T-helper 2 cell treated with Interferon-gamma antibody and Interleukin-4, amounts not matched to agents 5 μg/mL and 100 μg/mL, for 36 hours (primary cell): ENCODE results near the gene CBX1.

Source experiments
- DNase-seq: peaks from one replicate; pipeline ENCODE4 v3.0.0; 2021; ENCODE audit warnings: low spot score
- H3K27ac Mint-ChIP-seq: one replicate; pipeline ENCODE4 v1.8.0; 2021; ENCODE audit warnings: mild to moderate bottlenecking, mixed read lengths
- H3K27me3 Mint-ChIP-seq: one replicate; pipeline ENCODE4 v1.8.0; 2021; ENCODE audit warnings: low read depth, mixed read lengths
- H3K36me3 Mint-ChIP-seq: one replicate; pipeline ENCODE4 v1.8.0; 2021; ENCODE audit warnings: low read depth, mixed read lengths
- H3K4me1 Mint-ChIP-seq: one replicate; pipeline ENCODE4 v1.8.0; 2021; ENCODE audit warnings: low read depth, mixed read lengths
- H3K4me3 Mint-ChIP-seq: one replicate; pipeline ENCODE4 v1.8.0; 2022; ENCODE audit warnings: mild to moderate bottlenecking, moderate library complexity, mixed read lengths
- H3K9me3 Mint-ChIP-seq: one replicate; pipeline ENCODE4 v1.8.0; 2021; ENCODE audit warnings: mixed read lengths

CBX1 gene

DNA sequence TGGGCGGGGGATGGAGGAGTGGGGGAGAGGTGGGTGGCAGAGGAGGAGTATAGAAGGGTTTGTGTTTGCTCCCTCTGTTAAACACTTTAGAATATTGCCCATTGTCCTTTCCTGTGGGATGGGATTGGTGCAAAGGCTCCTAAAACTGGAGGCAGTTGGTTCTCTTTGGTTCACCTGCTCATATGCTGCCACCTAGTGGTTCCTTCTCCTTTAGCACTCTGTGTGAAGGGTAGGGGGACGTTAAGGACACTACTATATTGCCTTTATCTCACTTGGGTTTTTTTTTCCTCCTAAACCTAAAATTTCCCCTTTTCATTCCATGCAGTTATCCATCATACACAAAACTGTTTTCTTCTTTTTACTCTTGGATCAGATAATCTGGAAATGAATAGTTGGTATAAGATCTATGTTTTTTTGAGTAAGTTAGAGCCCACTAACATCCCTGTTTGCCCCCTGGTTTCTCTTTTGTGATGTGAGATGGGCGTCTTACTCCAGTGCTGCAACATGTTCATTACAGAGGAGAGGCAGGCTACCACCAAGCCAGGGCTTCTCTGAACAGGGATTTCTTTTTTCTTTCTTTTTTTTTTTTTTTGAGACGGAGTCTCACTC lies 30.0 kb upstream of the CBX1 start:
- Mint-ChIP-seq H3K9me3 (no peaks in the 10 kb centered on the region), H3K4me3 (no peak overlapping the region), H3K27ac (no peak overlapping the region), H3K27me3 (no peaks in the 10 kb centered on the region), H3K4me1 (no peaks in the 10 kb centered on the region), H3K36me3 (peaks cover 28% of the 10 kb centered on the region)
- no peak for DNase-seq

DNA sequence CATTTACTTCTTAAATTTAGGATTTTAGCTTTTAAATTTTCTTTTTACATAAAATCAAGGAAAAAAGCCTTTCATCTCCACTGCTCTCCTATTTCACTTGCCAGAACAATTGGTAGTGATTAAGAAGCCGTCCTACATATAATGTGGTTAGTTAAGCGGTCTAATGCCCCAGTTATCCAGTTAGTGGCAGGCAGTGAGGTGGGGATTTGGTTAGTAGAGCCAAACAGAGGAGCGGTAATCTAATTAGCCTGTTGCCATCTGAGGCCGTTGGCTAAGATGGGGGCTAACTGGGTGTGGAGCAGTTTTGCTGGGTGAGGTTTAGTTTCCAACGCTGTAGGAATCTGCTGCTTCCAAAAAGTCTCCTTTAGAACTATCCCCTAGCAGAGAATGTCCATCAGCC lies 28.7 kb upstream of the CBX1 start:
- DNase-seq: no peak
- H3K36me3 Mint-ChIP-seq: peaks cover 22% of the 10 kb centered on the region
- H3K27ac Mint-ChIP-seq: no peak overlapping the region
- no peaks in the 10 kb centered on the region for H3K9me3 Mint-ChIP-seq
- H3K4me1 Mint-ChIP-seq: no peaks in the 10 kb centered on the region
- H3K27me3 Mint-ChIP-seq: no peaks in the 10 kb centered on the region
- no peak overlapping the region for H3K4me3 Mint-ChIP-seq

DNA sequence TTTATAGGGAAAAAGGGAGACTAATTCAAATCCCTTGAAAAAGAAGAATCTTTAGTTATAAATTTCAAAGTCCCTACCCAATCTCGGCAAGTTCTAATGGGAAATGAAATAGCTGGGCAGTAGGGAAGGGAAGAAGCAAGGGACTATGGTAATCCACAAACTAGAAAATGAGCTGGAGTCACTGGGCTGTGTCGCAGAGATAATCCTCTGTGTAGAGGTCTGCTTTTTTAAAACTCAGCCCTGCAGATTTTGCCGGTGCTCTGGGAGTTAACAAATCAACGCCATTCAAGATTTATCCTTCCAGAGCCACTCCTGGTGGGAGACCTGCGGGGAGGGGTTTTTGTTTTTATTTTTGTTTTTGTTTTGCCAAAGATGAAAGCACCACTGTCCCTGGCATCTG lies 27.1 kb upstream of the CBX1 start:
- Mint-ChIP-seq H3K4me1 (no peaks in the 10 kb centered on the region), H3K27ac (no peak overlapping the region), H3K27me3 (no peaks in the 10 kb centered on the region), H3K36me3 (peaks cover 25% of the 10 kb centered on the region), H3K9me3 (no peaks in the 10 kb centered on the region), H3K4me3 (no peak overlapping the region)
- no peak for DNase-seq

DNA sequence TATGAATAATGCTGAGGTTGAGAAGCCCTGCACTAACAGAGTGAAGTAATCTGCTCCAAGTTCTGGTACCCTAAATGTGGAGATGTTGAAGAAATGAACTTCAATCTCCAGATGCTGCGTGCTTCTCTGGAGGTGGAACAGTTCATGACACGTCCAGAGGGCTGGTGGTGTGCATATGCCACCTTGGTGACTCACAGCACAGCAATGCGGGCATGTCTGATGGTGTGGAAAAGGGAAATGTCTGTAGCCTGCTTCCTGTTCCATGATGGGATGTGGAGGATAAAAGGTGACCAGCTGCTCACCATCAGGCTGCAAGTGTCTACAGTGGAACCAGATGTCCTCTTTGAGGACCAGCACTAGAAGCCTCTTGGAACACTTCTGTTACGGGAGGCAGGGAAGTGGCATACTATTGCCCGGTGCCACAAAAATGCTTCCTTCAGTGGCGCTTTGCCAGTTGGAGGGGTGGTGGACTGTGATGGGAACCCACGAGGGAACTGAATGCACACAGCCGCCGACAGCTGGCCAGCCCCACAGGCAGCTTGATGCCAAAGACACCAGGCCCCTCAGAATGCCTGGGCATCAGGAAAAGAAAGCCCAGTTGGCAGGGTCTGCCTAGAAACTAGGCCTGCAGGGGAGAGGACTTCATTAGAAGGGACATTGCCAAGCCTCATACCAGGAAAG lies 26.2 kb upstream of the CBX1 start:
- DNase-seq: no peak
- Mint-ChIP-seq H3K9me3 (no peaks in the 10 kb centered on the region), H3K27ac (no peak overlapping the region), H3K4me1 (no peaks in the 10 kb centered on the region), H3K27me3 (no peaks in the 10 kb centered on the region), H3K36me3 (peaks cover 26% of the 10 kb centered on the region), H3K4me3 (no peak overlapping the region)

DNA sequence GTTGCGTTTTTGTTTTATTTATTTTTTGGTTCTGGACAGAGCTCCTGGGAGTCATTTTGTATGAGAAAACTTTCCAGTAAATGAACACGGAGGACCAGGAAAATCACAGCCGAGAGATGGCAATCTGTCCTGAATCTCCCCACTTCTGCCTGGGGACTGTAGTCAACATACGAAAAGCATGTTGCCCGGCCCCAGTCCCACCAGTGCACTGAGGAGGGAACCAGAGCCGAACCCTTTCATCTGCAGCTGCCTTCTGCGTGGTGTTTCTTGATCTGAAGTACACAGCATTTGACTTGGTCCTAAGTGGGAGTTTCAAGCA lies 25.2 kb upstream of the CBX1 start:
- Mint-ChIP-seq H3K4me1 (no peaks in the 10 kb centered on the region), H3K27ac (no peak overlapping the region), H3K36me3 (peaks cover 24% of the 10 kb centered on the region), H3K27me3 (no peaks in the 10 kb centered on the region), H3K4me3 (no peak overlapping the region), H3K9me3 (no peaks in the 10 kb centered on the region)
- DNase-seq: no peak

DNA sequence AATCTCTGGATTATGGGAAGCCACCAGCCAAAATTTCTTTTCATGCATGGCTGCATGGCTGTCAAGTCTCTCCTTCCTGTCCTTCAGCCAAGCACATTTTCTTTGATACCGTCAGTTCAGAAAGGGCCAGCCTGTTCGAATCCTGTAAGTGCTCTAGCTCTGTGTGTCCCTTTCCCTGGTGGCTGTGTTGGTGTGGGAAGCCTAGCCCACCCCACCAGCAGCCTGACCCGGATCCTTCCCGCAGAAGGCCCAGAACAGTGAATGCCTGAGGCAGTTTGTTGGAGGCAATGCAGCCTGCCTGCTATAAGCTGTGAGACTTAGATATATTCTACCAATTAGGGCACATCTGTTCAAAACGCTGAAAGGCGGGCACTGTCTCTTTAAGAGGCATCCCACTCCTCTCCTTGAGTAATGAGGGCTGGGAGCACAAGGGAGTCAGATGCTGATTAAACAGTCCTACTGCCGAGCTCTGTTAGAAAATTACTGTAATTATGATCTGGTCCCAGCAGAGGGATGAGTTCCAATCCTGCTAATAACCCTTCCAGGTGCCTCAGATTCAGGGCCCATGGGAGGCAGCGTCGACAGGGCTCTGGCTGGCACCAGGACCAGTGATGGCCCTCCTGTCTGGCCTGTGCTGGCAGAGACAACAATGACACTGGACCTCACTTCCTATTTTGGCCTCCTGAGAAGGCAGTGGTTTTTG lies 24.7 kb upstream of the CBX1 start:
- DNase-seq: no peak
- Mint-ChIP-seq H3K4me3 (no peak overlapping the region), H3K27ac (no peak overlapping the region), H3K27me3 (no peaks in the 10 kb centered on the region), H3K36me3 (peaks cover 23% of the 10 kb centered on the region), H3K9me3 (no peaks in the 10 kb centered on the region), H3K4me1 (no peaks in the 10 kb centered on the region)

DNA sequence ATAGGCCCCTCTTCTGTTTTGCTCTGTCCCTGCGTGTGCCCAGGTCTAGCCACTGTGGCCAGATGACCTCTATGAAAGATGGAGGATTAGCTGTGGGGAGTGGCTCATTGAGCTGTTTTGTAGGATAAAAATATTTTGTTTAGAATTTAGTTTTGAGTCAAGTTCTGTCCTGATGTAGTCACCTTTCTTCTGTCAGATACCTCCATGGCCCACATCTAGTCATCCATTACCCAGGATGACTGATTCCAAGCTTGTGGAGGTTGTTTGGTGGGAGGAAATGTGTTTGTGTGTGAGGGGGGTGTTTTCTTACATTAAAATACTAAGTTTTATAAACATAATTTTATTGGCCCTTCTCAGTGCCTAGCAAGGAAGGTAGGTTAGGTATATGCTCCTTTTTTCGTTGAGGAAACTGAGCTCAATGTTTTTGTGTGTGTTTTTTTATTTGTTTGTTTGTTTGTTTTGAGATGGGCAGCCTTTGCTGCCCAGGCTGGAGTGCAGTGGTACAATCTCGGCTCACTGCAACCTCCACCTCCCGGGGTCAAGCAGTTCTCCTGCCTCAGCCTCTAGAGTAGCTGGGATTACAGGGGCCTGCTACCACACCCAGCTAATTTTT lies 22.6 kb upstream of the CBX1 start:
- no peak overlapping the region for H3K27ac Mint-ChIP-seq

DNA sequence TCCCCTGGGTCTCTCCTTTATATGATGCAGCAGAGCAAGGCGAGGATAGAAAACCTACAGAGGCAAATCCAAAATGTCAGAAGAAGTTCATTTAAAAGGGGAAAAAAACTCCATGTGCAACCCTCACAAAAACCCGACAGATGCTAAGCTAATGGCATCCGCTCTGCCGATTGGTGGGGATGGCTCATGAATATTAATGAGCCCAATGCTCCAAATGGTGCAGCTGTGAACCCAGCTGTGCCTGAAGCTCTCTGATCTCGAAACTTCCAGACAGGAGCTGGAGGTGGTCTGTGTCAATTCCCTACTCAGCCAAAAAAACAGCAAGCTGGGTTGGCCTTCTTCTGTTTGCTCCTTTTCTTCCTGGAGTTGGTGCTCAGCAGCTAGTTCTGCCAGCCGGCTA lies 21.8 kb upstream of the CBX1 start:
- H3K27ac Mint-ChIP-seq: no peak overlapping the region
- H3K4me3 Mint-ChIP-seq: no peak overlapping the region

More for the DNA sequence above, 22.6 kb upstream of the CBX1 start:
- no peaks in the 10 kb centered on the region for H3K4me1 Mint-ChIP-seq
- no peaks in the 10 kb centered on the region for H3K9me3 Mint-ChIP-seq
- DNase-seq: no peak
- H3K27me3 Mint-ChIP-seq: no peaks in the 10 kb centered on the region
- H3K36me3 Mint-ChIP-seq: peaks cover 29% of the 10 kb centered on the region
- H3K4me3 Mint-ChIP-seq: no peak overlapping the region

DNA sequence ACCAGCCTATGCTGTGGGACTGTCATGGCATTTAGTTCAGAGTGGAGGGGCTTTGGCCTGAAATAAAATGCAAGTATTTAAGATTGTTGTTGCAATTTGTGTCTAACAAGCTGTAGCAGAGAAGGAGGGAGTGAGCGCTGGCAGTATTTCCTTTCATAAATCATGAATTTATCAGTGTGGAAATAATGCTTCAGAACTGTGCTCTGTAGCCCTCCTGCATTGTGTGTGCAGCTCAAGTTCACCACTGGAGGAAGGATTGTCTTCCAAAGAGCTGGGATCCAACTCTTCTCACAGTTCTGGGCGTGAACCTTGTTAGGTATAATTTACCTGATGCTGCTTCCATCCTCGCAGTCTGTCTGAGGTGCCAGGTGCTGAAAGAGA lies 21.4 kb upstream of the CBX1 start:
- no peak for DNase-seq
- Mint-ChIP-seq H3K4me1 (no peaks in the 10 kb centered on the region), H3K9me3 (no peaks in the 10 kb centered on the region), H3K27me3 (no peaks in the 10 kb centered on the region), H3K36me3 (peaks cover 35% of the 10 kb centered on the region), H3K27ac (no peak overlapping the region), H3K4me3 (no peak overlapping the region)

More for the DNA sequence above, 21.8 kb upstream of the CBX1 start:
- H3K36me3 Mint-ChIP-seq: peaks cover 31% of the 10 kb centered on the region
- H3K4me1 Mint-ChIP-seq: no peaks in the 10 kb centered on the region
- no peak for DNase-seq
- H3K9me3 Mint-ChIP-seq: no peaks in the 10 kb centered on the region
- no peaks in the 10 kb centered on the region for H3K27me3 Mint-ChIP-seq

DNA sequence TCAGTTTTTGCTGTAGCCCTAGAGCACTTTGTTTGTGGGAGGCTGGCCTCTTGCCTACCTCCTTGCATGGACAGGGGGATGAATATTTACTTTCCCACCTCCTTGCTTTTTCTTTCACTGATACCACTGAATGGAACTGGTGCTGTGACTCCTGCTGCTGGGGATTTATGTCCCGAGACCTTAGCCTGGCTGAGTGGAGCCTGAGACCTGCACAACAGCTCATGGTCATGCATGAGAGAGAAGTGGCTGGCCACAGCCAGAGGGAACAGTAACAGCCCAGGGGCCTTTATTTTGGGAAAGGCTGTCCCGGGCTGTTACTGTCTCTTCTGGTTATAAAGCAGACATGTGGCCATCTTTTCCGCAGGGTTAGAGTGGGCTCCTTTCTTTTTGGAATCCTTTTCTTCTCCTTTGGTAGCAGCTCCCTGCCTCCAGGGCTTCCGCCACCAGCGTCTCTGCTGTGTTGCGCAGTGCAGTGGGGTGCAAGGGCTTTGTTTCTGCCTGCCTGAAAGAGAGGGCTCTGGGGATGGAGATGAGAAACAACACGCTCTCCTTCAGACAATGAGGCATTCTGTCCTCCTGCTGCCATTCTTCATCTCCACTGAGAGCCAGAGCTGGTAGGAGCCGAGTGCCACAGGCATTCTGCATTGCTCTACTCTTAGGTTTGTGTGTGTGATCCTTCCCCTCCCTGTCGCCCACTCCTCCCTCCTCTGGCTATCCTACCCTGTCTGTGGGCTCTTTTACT lies 20.8 kb upstream of the CBX1 start:
- no peak for DNase-seq
- no peaks in the 10 kb centered on the region for H3K9me3 Mint-ChIP-seq
- H3K27me3 Mint-ChIP-seq: no peaks in the 10 kb centered on the region
- no peak overlapping the region for H3K27ac Mint-ChIP-seq
- no peak overlapping the region for H3K4me3 Mint-ChIP-seq
- H3K36me3 Mint-ChIP-seq: peaks cover 36% of the 10 kb centered on the region
- H3K4me1 Mint-ChIP-seq: no peaks in the 10 kb centered on the region

DNA sequence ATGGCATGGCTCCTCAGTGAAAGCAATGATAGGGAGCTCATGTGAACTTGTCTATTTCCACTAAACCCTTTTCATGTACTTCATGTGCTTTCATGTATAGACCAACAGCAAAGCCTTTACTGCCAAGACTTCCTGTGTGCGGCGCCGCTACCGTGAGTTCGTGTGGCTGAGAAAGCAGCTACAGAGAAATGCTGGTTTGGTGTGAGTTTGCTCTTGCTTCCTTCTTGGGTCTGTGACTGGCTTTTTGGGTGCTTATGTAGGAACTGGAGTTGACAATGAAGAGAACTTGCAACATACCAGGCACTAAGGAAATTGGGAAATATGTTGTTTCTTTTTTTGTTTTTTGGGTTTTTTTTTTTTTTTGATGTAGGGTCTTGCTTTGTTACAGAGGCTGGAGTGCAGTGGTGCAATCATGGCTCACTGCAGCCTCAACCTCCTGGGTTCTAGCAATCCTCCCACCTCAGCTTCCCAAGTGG lies 12.0 kb upstream of the CBX1 start:
- peaks cover 19% of the 10 kb centered on the region for H3K36me3 Mint-ChIP-seq
- H3K27ac Mint-ChIP-seq: peak overlapping the region; percentile 90
- no peaks in the 10 kb centered on the region for H3K27me3 Mint-ChIP-seq
- H3K4me1 Mint-ChIP-seq: peaks cover 32% of the 10 kb centered on the region
- peak overlapping the region; percentile 60 for H3K4me3 Mint-ChIP-seq
- DNase-seq: peak; percentile 26
- no peaks in the 10 kb centered on the region for H3K9me3 Mint-ChIP-seq

DNA sequence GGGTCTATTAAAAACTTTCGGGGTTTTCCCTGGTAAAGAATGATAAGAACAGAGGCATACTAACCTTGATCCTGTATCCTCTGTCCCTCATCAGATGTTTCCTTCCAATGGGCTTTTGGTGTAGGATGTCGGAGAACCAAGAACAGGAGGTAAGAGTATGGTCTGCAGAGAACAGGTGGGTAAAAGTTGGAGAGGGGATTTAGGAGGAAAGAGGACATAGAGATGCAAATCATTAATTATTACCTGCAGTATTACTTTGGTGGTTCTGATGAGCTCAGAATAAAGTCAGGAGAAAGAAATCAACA lies 10.6 kb upstream of the CBX1 start:
- no peaks in the 10 kb centered on the region for H3K9me3 Mint-ChIP-seq
- no peaks in the 10 kb centered on the region for H3K27me3 Mint-ChIP-seq
- H3K36me3 Mint-ChIP-seq: peaks cover 13% of the 10 kb centered on the region
- peak overlapping the region; percentile 11 for H3K4me3 Mint-ChIP-seq
- no peak overlapping the region for H3K27ac Mint-ChIP-seq
- H3K4me1 Mint-ChIP-seq: peaks cover 41% of the 10 kb centered on the region
- DNase-seq: no peak

DNA sequence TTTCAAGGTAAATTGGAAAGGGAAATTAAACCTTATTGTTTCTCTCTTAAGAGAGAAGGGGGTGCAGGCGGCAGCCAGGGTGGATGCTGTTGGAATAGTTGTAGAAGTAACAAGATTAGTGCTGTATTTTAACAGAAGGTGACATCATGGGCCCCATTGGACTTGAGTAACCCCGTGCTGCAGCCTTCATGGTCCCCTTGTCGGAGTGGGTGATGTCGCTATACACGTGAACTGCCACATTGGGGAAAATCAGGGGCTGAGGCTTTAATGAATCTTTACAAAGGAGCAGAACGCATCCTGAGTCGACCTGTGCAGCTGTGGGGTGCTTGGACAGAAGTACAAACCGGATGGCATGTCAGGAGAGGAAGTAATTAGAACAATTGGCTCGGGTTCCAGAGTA lies 9.5 kb upstream of the CBX1 start:
- Mint-ChIP-seq H3K27me3 (no peaks in the 10 kb centered on the region), H3K4me3 (no peak overlapping the region), H3K4me1 (peaks cover 44% of the 10 kb centered on the region), H3K36me3 (peaks cover 13% of the 10 kb centered on the region), H3K9me3 (no peaks in the 10 kb centered on the region), H3K27ac (peak overlapping the region; percentile 24)
- DNase-seq: no peak
